ENCODE results near the gene OBSCN.

DNA sequence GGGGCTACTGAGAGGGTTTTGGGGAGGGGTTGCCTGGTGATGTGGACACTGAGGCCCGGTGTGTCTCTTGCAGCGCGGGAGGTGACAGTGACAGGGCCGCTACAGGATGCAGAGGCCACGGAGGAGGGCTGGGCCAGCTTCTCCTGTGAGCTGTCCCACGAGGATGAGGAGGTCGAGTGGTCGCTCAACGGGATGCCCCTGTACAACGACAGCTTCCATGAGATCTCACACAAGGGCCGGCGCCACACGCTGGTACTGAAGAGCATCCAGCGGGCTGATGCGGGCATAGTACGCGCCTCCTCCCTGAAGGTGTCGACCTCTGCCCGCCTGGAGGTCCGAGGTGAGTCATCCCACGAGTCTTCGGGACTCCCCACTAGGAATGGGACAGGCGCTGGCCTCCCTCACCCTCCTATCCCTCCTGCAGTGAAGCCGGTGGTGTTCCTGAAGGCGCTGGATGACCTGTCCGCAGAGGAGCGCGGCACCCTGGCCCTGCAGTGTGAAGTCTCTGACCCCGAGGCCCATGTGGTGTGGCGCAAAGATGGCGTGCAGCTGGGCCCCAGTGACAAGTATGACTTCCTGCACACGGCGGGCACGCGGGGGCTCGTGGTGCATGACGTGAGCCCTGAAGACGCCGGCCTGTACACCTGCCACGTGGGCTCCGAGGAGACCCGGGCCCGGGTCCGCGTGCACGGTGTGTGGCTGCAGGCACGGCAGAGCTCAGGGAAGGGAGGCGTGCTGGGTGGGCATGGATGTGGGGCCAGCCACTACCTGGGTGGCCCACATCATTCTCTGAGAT is 72.5 kb downstream of the OBSCN start:
- TF ChIP-seq, protein P1, sequence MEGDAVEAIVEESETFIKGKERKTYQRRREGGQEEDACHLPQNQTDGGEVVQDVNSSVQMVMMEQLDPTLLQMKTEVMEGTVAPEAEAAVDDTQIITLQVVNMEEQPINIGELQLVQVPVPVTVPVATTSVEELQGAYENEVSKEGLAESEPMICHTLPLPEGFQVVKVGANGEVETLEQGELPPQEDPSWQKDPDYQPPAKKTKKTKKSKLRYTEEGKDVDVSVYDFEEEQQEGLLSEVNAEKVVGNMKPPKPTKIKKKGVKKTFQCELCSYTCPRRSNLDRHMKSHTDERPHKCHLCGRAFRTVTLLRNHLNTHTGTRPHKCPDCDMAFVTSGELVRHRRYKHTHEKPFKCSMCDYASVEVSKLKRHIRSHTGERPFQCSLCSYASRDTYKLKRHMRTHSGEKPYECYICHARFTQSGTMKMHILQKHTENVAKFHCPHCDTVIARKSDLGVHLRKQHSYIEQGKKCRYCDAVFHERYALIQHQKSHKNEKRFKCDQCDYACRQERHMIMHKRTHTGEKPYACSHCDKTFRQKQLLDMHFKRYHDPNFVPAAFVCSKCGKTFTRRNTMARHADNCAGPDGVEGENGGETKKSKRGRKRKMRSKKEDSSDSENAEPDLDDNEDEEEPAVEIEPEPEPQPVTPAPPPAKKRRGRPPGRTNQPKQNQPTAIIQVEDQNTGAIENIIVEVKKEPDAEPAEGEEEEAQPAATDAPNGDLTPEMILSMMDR (IDR thresholded peaks at IDR 0.05): no peak
- no peak for TF ChIP-seq POLR2A (IDR thresholded peaks at IDR 0.05)

Data from heart left ventricle (tissue), 13 donors.